ENCODE data around the gene NGF. TPM values are rescaled to one million over a fixed set of nuclear protein-coding genes. Genes with fewer than 3 reads are reported as not detected.
"Not testable (repeated sequence)": the region's sequence is repeated elsewhere in the genome, so short reads cannot be mapped to it uniquely, and the experiment has no call there.

The NGF gene
- total RNA-seq, 1 donor from 2014 or later = 2.3 TPM

GRCh38 chr1:115332813-115333608 is 5.0 kb downstream of the NGF start:
- no peak for DNase-seq

GRCh38 chr1:115331558-115332331 is 6.3 kb downstream of the NGF start:
- DNase-seq = no peak

GRCh38 chr1:115330480-115331013 is 7.5 kb downstream of the NGF start:
- DNase-seq = peak; percentile 58

GRCh38 chr1:115329965-115330364 is 8.1 kb downstream of the NGF start:
- DNase-seq = no peak

GRCh38 chr1:115327270-115327669 is 10.8 kb downstream of the NGF start:
- no peak for DNase-seq

- no peak for DNase-seq
Measured at GRCh38 chr1:115326419-115326818, 11.6 kb downstream of the NGF start.

- DNase-seq = no peak
Measured at GRCh38 chr1:115325874-115326273, 12.2 kb downstream of the NGF start.

- DNase-seq = no peak
Measured at GRCh38 chr1:115324649-115325420, 13.2 kb downstream of the NGF start.

- no peak for DNase-seq
Measured at GRCh38 chr1:115323366-115324004, 14.6 kb downstream of the NGF start.

GRCh38 chr1:115322631-115323030 is 15.4 kb downstream of the NGF start:
- DNase-seq = no peak

GRCh38 chr1:115320377-115320776 is 17.7 kb downstream of the NGF start:
- no peak for DNase-seq

GRCh38 chr1:115319706-115320105 is 18.3 kb downstream of the NGF start:
- no peak for DNase-seq

- no peak for DNase-seq
Measured at GRCh38 chr1:115317101-115318012, 20.7 kb downstream of the NGF start.

- no peak for DNase-seq
Measured at GRCh38 chr1:115314765-115315164, 23.3 kb downstream of the NGF start.

GRCh38 chr1:115314092-115314491 is 24.0 kb downstream of the NGF start:
- no peak for DNase-seq

GRCh38 chr1:115313182-115313581 is 24.9 kb downstream of the NGF start:
- DNase-seq = no peak

GRCh38 chr1:115312742-115313141 is 25.3 kb downstream of the NGF start:
- DNase-seq = no peak

GRCh38 chr1:115311474-115311989 is 26.5 kb downstream of the NGF start:
- DNase-seq = no peak

GRCh38 chr1:115310581-115311473 is 27.2 kb downstream of the NGF start:
- DNase-seq = no peak

GRCh38 chr1:115309504-115309903 is 28.5 kb downstream of the NGF start:
- not testable (repeated sequence) for DNase-seq

Measured in tongue (tissue), 2 donors.